IPS-NIHi7 (cell line): Measurements from ENCODE around the gene BSPRY.

ENCODE experiments used
- DNase-seq: peaks from one replicate; pipeline ENCODE4 v3.0.0; 2012; ENCODE audit warnings: mixed read lengths; ENCODE audit errors: extremely low spot score

BSPRY gene

DNA sequence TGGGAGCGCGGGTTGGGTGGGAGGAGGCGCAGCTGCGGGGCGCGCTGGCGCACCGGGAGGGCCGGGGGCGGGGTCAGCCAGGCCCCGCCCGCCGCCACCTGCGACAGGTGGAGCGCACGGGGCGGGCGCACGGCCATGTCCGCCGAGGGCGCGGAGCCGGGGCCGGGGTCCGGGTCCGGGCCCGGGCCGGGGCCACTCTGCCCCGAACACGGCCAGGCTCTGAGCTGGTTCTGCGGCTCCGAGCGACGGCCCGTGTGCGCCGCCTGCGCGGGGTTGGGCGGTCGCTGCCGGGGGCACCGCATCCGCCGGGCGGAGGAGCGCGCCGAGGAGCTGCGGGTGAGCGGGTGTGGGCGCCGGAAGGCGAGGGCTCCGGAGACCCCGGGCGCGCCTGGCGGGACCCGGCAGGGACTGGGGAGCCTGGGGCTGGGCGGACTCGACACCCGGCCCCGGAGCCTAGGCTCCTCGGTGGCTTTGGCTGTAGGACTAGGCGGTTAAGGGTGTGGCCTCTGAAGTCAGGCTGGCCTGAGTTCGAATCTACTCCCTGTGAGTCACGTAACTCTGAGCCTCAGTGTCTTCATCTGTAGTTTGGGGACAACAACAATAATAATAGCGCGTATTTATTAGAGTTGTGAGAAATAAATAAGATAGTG is at the start of gene BSPRY:
BSPRY (plus strand) TSS at position 97 of the 650 bp plus-strand sequence; CDS start at position 136, 39 bp downstream.
- peak; percentile 82 for DNase-seq

DNA sequence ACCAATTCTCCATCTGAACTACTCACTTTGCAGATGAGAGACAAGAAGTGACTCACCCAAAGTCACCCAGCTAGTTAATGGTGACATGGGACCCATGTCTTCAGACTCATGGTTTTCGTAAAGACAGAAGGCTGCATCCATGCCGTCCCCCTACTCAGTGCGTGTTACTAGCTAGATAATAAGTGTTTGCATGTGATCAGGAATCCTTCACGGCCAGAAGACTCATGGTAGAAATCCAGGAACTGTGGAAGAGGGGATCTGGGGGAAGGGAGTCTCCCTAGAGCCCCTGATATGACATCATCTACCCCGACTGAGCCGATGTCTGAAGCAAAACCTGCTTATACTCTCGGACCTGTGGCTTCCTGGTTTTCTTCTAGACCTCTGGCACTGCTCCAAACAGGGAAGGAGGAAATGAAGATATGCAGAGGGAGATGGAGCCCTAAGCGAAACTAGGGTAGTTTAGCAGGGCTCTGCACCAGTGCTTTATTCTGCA is 49.5 kb upstream of the BSPRY start:
- DNase-seq, result no peak

DNA sequence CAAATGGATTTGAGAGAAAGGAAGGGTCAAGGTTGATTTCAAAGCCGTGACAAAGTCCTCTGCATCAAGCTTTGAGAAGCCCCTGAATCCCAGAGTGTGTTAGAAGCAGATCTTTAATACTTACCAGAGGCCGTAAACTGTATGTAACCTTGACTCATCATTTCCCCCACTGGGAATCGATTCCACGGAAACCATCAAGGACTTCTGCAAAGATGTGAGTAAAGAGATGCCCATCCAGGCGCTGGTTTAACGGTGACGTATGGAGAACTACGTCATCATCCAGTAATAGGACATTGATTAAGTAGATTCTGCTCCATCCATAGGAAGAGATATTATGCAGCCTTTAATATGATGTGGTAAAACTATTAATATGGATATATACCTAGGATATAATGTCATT is 47.8 kb upstream of the BSPRY start:
- no peak for DNase-seq

DNA sequence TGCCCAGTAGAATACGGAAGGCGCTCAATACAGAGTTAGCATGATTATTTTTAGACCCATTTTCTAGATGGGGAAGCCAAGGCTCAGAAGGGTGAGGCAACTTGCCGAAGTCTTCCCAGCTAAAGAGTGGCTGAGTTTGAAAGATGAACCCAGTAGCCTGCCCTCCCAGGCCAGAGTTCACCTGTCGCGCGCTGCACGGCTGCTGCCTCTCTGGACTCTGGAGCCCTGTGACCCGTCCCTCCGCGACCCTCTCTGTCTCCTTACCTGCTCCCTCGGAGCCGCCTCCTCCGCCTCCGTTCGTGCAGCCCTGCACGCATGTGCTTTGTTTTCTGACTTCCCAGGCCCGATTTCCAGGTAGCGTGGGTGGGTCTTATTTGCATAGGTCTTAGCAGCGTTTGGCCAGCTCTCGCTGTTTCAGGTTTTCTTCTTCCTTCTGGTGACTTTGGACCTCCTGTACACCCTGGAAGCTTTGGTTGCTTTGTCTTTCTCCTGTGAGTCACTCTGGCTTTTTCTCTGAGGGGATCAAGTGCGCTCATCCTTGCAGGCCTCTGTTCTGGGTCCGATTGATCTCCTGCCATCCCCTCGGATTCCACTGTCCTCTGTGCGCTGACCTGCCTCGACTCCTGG is 46.4 kb upstream of the BSPRY start, which contains the start of gene RNF183:
RNF183 (minus strand) TSS at position 585 of the 627 bp plus-strand sequence. CDS start 5,192 bp downstream, outside the sequence.
- no peak for DNase-seq

DNA sequence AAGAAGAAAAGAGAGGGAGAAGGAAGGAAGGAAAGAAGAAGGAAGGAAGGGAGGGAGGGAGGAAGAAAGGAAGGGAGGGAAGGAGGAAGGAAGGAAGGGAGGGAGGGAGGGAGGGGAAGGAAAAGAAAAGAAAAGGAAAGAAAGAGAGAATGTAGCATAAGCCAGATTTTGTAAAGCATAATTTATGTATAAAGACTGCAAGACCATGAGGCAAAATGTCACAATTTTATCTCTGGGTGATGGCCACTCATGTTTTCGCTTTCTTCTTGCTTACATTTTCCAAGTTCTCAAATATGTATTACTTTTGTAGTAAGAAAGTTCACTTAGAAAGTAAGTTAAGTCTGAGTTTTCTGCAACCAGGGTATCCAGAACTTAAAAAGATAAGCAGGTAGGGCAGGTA is 42.8 kb upstream of the BSPRY start:
- no peak for DNase-seq

DNA sequence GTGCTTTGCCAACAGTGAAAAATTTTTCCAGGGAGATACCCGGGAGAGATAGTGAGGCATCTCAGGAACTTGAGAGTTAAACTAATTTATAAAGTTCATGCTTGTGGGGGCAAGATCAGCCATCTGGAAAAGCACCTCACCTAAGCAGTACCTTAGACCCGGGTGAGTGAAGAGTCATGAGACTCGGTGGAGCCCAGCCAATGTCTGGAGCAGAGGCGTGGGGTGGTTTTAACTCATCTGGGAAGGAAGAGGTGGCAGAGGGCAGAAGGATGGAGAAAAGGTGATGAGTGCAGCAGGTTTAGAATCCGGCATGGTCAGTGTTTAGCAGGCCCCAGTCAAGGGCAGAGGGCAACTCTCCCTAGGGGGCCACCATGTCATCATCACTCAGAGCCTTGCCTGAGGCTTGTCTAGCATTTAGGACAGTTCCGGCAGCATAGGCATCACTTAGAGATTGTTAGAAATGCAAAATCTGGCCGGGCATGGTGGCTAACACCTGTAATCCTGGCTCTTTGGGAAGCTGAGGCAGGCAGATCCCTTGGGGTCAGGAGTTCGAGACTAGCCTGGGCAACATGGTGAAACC is 41.9 kb upstream of the BSPRY start:
- no peak for DNase-seq

DNA sequence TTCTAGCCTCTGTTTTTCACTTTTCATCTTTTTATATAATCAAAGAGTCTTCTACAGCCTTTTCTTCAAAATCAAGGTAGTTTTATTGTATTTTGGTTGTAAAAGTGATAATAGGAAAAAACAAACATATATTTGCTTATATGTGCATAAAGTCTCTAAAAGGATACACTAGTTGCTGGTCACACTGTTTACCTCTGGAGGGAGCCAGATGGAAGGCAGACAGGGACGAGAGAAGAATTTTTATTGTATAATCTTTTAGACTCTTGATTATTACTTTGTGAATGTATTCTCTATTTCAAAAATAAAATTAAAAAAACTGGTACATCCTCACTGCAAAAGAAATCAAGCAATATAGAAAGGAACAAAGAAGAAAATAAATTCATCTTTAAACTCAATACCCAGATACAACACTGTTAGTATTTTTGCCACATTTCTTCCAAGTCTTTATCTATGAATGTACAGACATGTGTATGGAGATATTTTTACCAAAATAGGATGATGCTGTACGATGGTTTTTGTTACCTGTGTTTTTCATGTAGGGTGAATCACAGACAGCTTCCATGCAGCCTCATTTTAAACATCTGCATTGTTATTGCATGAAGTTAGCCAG is 40.0 kb upstream of the BSPRY start:
- no peak for DNase-seq

DNA sequence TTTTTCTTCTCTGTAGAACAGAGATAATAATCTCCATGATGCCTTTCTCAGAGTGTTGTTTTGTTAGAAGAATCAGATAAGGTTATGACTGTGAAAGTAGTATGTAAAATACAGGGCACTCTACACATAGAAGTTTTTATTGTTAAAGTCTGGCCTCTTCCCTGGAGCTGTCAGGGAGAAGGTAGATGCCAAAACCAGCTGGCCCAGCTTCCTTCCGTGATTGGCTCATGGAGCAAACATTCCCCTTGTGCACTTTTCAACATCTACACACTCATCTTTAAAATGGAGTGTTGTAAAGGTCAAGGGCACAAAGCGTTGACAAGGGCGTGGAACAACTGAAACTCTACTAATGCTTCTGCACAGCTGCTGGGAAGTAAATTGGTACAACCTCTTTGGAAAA is 38.8 kb upstream of the BSPRY start:
- DNase-seq, result no peak

DNA sequence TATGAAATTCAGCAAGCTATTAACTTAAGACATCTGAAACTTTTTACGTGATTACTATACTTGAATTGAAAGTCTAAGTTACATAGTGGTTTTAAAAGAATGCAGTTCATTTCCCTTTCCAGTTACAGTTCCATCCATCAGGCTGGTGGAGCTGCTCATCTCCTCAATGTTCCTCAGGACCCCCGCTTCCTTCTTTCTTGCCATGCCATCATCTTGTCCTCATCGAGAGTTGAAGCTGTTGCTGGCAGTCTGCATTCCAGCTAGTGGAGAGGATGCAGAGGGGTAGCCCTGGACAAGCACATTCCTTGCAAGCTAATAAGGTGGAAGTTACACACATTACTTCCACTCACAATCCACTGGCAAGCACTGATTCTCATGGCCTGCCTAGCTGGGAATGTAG is 37.4 kb upstream of the BSPRY start:
- DNase-seq, result no peak

DNA sequence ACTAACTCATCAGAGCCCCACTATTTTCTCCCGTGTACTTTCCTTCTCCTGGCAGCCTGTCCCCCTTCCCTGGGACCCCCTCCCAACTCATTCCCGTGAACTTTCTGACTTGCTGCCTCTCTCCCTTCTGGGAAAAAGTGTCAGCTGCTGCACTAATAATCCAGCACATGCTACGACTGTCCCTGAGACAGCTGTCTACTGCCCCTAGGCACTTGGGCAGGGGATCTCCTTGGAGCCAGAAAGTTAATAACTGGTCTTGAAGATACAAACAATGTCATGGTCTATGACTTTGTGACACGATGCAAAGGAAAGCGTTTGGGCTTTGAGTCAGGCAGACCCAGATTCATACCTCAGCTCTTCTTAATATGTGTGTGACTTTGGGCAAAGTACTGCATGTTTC is 36.1 kb upstream of the BSPRY start:
- DNase-seq, result no peak

DNA sequence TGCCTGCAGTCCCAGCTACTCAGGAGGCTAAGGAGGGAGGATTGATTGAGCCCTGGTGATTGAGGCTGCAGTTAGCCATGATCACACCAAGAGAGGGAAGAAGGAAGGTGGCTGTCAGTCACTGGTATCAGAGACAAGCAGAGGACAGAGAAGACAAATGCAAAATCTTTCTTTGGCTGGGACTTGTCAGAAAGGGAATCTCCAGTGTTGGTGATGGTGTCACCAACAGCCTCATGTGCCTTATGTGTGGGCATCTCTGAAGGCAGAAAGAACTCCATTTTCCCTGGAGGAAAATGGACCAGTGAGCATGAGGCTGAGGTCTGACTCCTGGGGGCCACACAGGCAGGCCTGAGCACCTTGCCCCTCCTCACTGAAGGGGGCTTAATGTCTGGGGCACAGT is 34.1 kb upstream of the BSPRY start:
- DNase-seq, result no peak

DNA sequence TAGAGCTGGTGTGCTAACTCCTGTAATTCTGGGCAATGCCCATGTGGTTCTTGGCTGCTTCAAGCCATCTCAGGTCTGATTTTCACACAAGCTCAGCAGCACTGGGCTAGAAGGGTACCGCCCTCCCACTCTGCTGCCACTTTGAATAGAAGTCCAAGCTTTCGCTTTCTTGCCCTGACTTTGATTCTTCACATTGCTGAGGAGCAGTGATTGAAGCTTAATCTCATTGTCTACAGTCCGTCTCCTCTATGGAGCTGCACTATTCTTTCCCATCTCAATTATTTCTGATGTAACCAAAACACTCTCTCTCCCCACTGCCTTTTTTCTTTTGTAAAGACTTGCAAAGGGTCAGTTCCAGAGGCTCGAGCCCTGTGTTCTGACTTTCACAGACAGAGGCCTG is 33.3 kb upstream of the BSPRY start:
- no peak for DNase-seq

DNA sequence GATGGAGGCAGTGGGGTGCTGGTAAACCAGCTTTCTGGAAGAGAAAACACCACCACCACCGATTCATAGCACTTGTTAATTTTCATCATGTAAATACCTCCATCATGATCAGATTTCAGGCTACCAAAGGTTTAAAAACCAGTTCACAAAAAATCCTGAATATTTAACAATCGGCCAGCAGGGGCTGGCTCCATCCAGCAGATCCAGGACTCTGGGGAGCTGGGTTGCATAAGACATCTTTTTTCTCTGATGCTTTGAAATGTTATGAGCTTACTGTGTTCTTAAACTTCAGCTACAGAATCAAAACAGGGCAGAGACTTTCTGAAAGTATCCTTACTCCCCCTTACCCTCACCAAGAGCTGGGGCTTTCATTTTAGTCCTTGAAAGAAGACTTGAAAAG is 31.6 kb upstream of the BSPRY start:
- no peak for DNase-seq

DNA sequence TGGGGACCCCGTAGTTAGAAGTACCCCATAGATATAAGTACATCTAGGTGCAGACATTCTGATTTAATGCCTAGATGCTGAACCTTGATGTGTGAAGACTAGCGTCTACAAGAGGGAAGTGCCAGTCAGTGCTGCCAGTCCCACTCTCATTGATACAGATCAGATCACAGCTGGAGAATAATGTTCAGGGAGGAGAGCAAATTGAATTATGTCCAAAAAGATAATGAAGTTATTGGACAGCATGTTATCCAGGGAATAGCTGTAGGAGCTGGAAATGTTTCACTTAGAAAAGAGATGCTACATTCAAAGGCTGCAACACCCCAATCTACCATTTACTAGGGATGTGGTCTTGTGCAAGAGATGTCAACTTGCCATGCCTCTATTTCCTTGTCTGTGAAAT is 30.3 kb upstream of the BSPRY start:
- DNase-seq, result no peak

DNA sequence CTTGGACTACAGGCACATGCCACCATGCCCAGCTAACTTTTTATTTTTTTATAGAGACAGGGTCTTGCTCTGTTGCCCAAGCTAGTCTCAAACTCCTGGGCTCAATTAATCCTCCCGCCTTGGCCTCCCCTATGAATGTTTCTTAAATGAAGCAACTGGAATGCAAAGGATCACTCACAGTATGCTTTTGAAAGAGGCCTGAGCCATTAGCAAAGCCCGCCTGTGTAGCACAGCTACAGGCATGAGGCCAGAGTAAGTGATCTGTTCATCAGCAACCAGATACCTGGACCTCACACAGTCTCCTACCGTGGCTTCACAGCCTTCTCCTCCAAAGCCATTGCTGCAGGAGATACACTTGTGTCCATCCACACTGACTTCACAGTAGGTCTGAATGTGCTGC is 29.3 kb upstream of the BSPRY start:
- no peak for DNase-seq

DNA sequence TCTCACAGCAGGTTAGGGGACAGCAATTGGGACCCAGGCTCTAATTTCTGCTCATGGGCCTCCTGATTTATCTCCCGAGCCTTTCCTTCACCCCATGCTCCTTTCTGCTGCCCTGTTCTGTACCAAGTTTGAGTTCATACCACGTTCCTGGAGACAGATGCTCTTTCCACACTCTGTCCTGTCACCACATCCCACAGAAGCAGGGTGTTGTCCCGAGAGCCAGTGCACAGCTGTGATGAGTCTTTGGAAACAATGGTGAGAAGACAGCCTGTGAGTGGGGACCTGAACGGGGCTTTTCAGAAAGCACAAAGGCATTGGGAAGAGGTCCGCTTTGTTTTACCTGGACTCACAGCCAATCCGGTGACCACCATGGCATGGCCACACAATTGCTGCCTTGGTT is 26.7 kb upstream of the BSPRY start:
- DNase-seq, result no peak

DNA sequence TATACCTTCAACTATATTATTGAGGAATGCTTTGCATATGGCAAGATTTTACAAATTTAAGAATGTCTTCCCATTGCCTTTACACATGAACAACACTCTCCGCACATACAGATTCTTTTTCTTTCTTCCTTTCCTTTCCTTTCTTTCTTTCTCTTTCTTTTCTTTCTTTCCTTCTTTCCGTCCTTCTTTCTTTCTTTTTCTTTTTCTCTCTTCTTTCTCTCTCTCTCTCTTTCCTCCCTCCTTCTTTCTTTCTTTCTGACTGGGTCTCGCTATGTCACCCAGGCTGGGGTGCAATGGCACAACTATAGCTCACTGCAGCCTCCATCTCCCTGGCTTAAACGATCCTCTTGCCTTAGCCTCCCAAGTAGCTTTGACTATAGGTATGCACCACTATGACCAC is 23.1 kb upstream of the BSPRY start:
- DNase-seq, result no peak

DNA sequence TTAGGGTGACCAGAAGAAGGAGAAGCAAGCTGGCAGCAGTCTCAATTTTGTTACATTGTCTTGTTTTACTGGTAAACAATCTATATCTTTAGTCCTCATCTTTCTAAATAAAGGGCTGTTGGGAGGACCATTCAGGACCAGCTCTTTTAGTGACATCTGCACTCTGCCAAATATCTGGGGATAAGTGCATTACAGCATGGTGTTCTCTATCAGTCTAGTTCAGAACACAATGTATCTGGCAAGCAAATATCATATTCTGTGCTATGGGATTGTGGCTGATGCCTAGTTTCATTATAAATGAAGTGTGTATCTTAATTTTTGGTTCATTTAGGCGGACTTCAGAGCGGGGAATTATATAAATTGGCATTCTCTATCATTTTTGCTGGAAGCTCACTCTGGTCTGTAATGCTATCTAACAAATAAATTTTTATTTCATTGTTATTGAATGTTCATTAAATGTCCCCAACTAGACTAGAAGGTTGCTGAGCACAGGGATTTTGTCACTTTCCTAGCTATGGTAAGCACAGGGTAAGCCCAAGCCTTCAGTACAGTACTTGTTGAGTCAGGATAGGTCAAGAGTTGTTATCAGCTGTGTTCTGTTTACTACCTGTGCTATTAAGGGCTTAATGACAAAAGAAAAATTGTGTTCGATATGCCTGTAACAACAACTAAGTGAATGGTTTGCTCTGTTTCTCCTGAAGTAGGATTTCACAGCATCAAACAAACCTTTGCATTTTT is 21.1 kb upstream of the BSPRY start:
- DNase-seq, result no peak

DNA sequence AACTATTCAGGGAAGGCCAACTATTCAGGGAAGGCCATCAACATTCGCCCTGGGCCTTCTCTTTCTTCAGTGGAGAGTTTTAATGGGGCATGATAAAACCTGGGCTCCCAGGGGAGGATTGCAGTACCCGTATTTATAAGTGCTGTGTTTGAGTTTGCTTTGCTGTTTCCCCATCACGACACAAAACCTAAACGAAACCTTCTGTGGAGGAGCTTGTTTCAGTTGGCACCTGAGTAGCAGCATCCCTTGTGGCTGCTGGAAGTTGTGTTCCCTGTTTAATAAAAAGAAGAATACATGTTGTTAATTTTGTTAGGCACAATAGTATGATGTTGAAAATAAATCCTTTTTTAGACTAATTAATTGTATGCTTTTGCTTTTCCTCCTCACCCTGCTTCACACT is 17.6 kb upstream of the BSPRY start:
- DNase-seq, result no peak

DNA sequence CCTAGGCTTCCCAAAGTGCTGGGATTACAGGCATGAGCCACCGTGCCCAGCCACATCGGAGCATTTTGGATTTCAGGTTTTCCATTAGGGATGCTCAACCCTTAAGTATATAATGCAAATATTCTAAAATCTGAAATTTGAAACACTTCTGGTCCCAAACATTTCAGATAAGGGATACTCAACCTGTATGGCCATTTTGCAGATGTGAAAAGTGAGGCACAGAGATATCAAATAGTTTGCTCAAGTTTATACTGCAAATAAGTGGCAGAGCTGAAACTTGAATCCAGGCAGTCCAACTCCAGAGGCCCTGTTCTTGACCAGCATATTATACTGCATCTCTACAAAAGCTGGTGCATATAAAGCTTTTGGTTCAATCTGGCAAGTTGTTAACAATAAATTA is 11.6 kb upstream of the BSPRY start:
- no peak for DNase-seq

DNA sequence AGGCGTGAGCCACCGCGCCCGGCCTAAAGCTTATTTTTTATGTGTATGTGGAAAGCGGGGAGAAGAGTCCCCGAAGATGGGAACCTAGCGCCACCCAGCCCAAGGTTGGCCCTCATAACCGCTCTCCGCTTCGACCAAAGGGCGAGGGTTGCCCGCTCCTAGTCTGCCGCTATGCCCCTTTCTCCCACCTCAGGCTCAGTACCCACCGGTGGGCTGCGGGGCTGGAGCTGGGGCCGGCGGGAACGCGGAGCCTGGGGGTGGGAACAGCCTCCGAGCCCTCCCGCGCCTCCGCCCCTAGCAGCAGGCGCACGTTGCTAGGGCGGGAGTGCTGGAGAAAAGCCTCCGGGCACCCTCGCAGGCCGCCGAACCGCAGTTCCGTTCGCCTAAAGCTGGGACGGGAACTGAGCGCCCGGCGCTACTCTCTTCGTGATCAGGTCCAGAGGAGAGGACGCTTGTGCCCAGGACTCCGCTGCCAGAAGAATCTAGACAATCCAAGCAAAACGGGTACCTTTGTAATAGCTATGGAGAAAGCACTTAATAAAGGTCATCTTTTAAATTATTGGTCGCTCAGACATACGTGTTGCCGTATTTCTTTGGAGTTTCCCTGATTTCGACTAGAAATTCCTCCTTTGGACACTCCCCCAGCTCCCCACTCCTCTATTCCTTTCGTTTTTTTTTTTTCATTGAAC is 9.2 kb upstream of the BSPRY start, which contains the start of gene WDR31:
WDR31 (minus strand) TSS at position 265 of the 689 bp plus-strand sequence. CDS start 8,253 bp downstream, outside the sequence.
- DNase-seq, result peak; percentile 94
